Endothelial cell (in vitro differentiated cells): ENCODE results near the gene NCR3LG1. TPM values are rescaled to one million over a fixed set of nuclear protein-coding genes. Genes with fewer than 3 reads are reported as not detected.

Experiments
- DNase-seq: peaks from one replicate; pipeline ENCODE4 v3.0.0; 2021; ENCODE audit warnings: low spot score
- H3K27ac Mint-ChIP-seq: one replicate; pipeline ENCODE4 v1.8.0; 2021; ENCODE audit warnings: mixed read lengths, inconsistent platforms; ENCODE audit not compliant: unreplicated experiment
- H3K27me3 Mint-ChIP-seq: one replicate; pipeline ENCODE4 v1.8.0; 2021; ENCODE audit warnings: mild to moderate bottlenecking, moderate library complexity, mixed read lengths, inconsistent platforms; ENCODE audit not compliant: unreplicated experiment
- H3K36me3 Mint-ChIP-seq: one replicate; pipeline ENCODE4 v1.8.0; 2021; ENCODE audit warnings: mild to moderate bottlenecking, low read depth, mixed read lengths, inconsistent platforms; ENCODE audit not compliant: unreplicated experiment
- H3K4me1 Mint-ChIP-seq: one replicate; pipeline ENCODE4 v1.8.0; 2021; ENCODE audit warnings: mild to moderate bottlenecking, mixed read lengths, inconsistent platforms; ENCODE audit not compliant: unreplicated experiment
- H3K4me3 Mint-ChIP-seq: one replicate; pipeline ENCODE4 v1.8.0; 2021; ENCODE audit warnings: mild to moderate bottlenecking, mixed read lengths, inconsistent platforms; ENCODE audit not compliant: unreplicated experiment
- H3K9me3 Mint-ChIP-seq: one replicate; pipeline ENCODE4 v1.8.0; 2021; ENCODE audit warnings: mixed read lengths, inconsistent platforms; ENCODE audit not compliant: unreplicated experiment
- CTCF ChIP-seq: fragments of 200-600 bp; sonication (generic); IDR thresholded peaks from one replicate; pipeline ENCODE4 v1.5.0; 2021; ENCODE audit warnings: antibody characterized with exemption; ENCODE audit not compliant: unreplicated experiment
- total RNA-seq: library from RNA; stranded (reverse); fragmentation: NEBNext Ultra II Directional; extraction: Animal tissue kit (Norgen Biotek cat#: 25700); gene quantifications from one replicate; pipeline ENCODE4 v1.2.1, GENCODE V29; 2021; ENCODE audit not compliant: unreplicated experiment

Gene NCR3LG1
- total RNA-seq, 1 donor from 2014 or later, result 0.23 TPM

GRCh38 chr11:17328871-17329494, 22.6 kb upstream of the NCR3LG1 start:
- DNase-seq, result no peak
- Mint-ChIP-seq H3K27me3 (peaks cover 3% of the 10 kb centered on the region), H3K27ac (no peak overlapping the region), H3K4me1 (no peaks in the 10 kb centered on the region), H3K36me3 (peaks cover 6% of the 10 kb centered on the region), H3K4me3 (no peak overlapping the region), H3K9me3 (no peaks in the 10 kb centered on the region)
- TF ChIP-seq CTCF, result peak; percentile 42

- Mint-ChIP-seq H3K4me3 (no peak overlapping the region), H3K27ac (no peak overlapping the region), H3K27me3 (peaks cover 1% of the 10 kb centered on the region), H3K4me1 (no peaks in the 10 kb centered on the region), H3K36me3 (peaks cover 9% of the 10 kb centered on the region), H3K9me3 (no peaks in the 10 kb centered on the region)
- no peak for TF ChIP-seq CTCF
- DNase-seq, result no peak
These were observed 19.9 kb upstream of the NCR3LG1 start for GRCh38 chr11:17331669-17332068.

- no peak overlapping the region for H3K4me3 Mint-ChIP-seq
These were observed 17.6 kb upstream of the NCR3LG1 start for GRCh38 chr11:17333799-17334586.

GRCh38 chr11:17343257-17343656, 8.3 kb upstream of the NCR3LG1 start:
- Mint-ChIP-seq H3K36me3 (no peaks in the 10 kb centered on the region), H3K27ac (no peak overlapping the region), H3K4me3 (no peak overlapping the region), H3K9me3 (no peaks in the 10 kb centered on the region), H3K27me3 (no peaks in the 10 kb centered on the region), H3K4me1 (no peaks in the 10 kb centered on the region)
- DNase-seq, result no peak
- TF ChIP-seq CTCF, result no peak

More at GRCh38 chr11:17333799-17334586, 17.6 kb upstream of the NCR3LG1 start:
- H3K9me3 Mint-ChIP-seq, result no peaks in the 10 kb centered on the region
- H3K4me1 Mint-ChIP-seq, result no peaks in the 10 kb centered on the region
- H3K27me3 Mint-ChIP-seq, result peaks cover 1% of the 10 kb centered on the region
- H3K27ac Mint-ChIP-seq, result no peak overlapping the region
- no peak for DNase-seq
- no peak for TF ChIP-seq CTCF
- peaks cover 9% of the 10 kb centered on the region for H3K36me3 Mint-ChIP-seq

GRCh38 chr11:17343907-17344306, 7.7 kb upstream of the NCR3LG1 start:
- no peaks in the 10 kb centered on the region for H3K4me1 Mint-ChIP-seq
- no peak overlapping the region for H3K4me3 Mint-ChIP-seq
- no peaks in the 10 kb centered on the region for H3K9me3 Mint-ChIP-seq
- H3K27me3 Mint-ChIP-seq, result no peaks in the 10 kb centered on the region
- H3K27ac Mint-ChIP-seq, result no peak overlapping the region
- no peaks in the 10 kb centered on the region for H3K36me3 Mint-ChIP-seq
- no peak for TF ChIP-seq CTCF
- no peak for DNase-seq
